Epithelial cell of prostate (primary cell): ENCODE results near the gene CCDC60.

ENCODE experiments used
- DNase-seq: peaks from one replicate; pipeline ENCODE4 v3.0.0-alpha.2; 2011; ENCODE audit warnings: low read depth, low spot score
- H3K27ac ChIP-seq: fragments of 450-650 bp; 2 replicates; pipeline ENCODE4 v1.5.1; 2017; ENCODE audit warnings: mild to moderate bottlenecking

CCDC60 gene

GRCh38 chr12:119381471-119382235 is 47.1 kb downstream of the CCDC60 start:
- DNase-seq = no peak
- no peak overlapping the region for H3K27ac ChIP-seq

GRCh38 chr12:119383206-119383605 is 48.7 kb downstream of the CCDC60 start:
- DNase-seq = no peak
- H3K27ac ChIP-seq = no peak overlapping the region

GRCh38 chr12:119384340-119384739 is 49.8 kb downstream of the CCDC60 start:
- DNase-seq = no peak

GRCh38 chr12:119385659-119386058 is 51.1 kb downstream of the CCDC60 start:
- no peak for DNase-seq

More at GRCh38 chr12:119384340-119384739, 49.8 kb downstream of the CCDC60 start:
- no peak overlapping the region for H3K27ac ChIP-seq

GRCh38 chr12:119389687-119390086 is 55.2 kb downstream of the CCDC60 start:
- no peak overlapping the region for H3K27ac ChIP-seq
- no peak for DNase-seq

More at GRCh38 chr12:119385659-119386058, 51.1 kb downstream of the CCDC60 start:
- H3K27ac ChIP-seq = no peak overlapping the region

- H3K27ac ChIP-seq = no peak overlapping the region
- no peak for DNase-seq
These were observed 57.1 kb downstream of the CCDC60 start for GRCh38 chr12:119391673-119392072.

- no peak overlapping the region for H3K27ac ChIP-seq
These were observed 59.1 kb downstream of the CCDC60 start for GRCh38 chr12:119393677-119394076.

GRCh38 chr12:119397540-119397939 is 63.0 kb downstream of the CCDC60 start:
- H3K27ac ChIP-seq = no peak overlapping the region
- no peak for DNase-seq

More at GRCh38 chr12:119393677-119394076, 59.1 kb downstream of the CCDC60 start:
- no peak for DNase-seq

GRCh38 chr12:119398190-119398589 is 63.7 kb downstream of the CCDC60 start:
- DNase-seq = no peak

GRCh38 chr12:119399301-119399700 is 64.8 kb downstream of the CCDC60 start:
- no peak overlapping the region for H3K27ac ChIP-seq
- DNase-seq = no peak

More at GRCh38 chr12:119398190-119398589, 63.7 kb downstream of the CCDC60 start:
- no peak overlapping the region for H3K27ac ChIP-seq

GRCh38 chr12:119406308-119406707 is 71.8 kb downstream of the CCDC60 start:
- no peak for DNase-seq
- no peak overlapping the region for H3K27ac ChIP-seq

GRCh38 chr12:119406811-119407210 is 72.3 kb downstream of the CCDC60 start:
- H3K27ac ChIP-seq = no peak overlapping the region
- no peak for DNase-seq

- no peak overlapping the region for H3K27ac ChIP-seq
- DNase-seq = no peak
These were observed 74.5 kb downstream of the CCDC60 start for GRCh38 chr12:119409043-119409442.

- no peak for DNase-seq
- H3K27ac ChIP-seq = no peak overlapping the region
These were observed 75.9 kb downstream of the CCDC60 start for GRCh38 chr12:119410396-119410795.

- no peak for DNase-seq
- H3K27ac ChIP-seq = no peak overlapping the region
These were observed 77.8 kb downstream of the CCDC60 start for GRCh38 chr12:119412306-119412705.

- H3K27ac ChIP-seq = no peak overlapping the region
- DNase-seq = no peak
These were observed 78.6 kb downstream of the CCDC60 start for GRCh38 chr12:119412811-119413794.

- no peak overlapping the region for H3K27ac ChIP-seq
- no peak for DNase-seq
These were observed 81.2 kb downstream of the CCDC60 start for GRCh38 chr12:119415714-119416113.

- no peak overlapping the region for H3K27ac ChIP-seq
- no peak for DNase-seq
These were observed 82.9 kb downstream of the CCDC60 start for GRCh38 chr12:119417440-119417839.

- H3K27ac ChIP-seq = no peak overlapping the region
These were observed 84.9 kb downstream of the CCDC60 start for GRCh38 chr12:119419381-119419780.

GRCh38 chr12:119423285-119423684 is 88.8 kb downstream of the CCDC60 start:
- H3K27ac ChIP-seq = no peak overlapping the region
- no peak for DNase-seq

More at GRCh38 chr12:119419381-119419780, 84.9 kb downstream of the CCDC60 start:
- DNase-seq = no peak

- H3K27ac ChIP-seq = no peak overlapping the region
- no peak for DNase-seq
These were observed 91.1 kb downstream of the CCDC60 start for GRCh38 chr12:119425623-119426022.
